ENCODE measurements around the gene MAP3K14.

DNA sequence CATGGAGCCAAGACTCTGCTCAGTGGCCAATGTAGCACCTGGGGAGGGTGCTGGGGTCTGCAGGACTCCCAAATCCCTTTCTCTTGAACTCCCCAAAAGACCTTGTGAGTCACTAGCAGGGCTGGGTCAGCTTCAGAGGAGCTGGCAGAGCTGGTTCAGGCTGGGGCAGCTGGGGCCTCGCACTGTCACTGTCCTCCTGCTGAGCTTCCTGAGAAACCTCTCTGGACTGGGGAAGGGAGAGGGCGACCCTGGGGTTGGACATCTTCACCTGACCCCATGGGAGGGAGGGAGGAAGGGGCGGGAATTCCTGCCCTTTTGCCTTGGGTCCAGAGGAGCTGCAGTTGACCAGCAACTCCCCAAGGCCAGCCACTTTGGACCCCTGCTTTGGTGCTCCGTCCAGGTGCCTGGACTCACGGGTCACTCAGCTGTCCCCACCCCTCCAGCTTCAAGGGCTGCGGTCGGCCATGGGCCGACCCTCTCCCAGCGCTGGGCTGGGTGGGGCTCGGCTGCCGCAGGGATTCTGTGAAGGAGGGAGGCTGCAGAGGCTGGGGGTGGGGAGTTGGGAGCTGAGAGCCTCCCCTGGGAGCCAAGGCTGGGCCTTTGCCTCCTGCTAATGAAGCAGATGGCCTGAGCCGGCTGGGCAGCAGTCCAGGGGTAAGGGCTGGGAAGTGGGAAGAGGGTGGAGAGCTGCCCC, 85.9 kb downstream of the MAP3K14 start:
- no peak for TF ChIP-seq POLR2AphosphoS5 (IDR thresholded peaks at IDR 0.05; ENCODE audit: borderline replicate concordance, low read depth, low read length)
- TF ChIP-seq EZH2 (IDR thresholded peaks at IDR 0.05): no peak

Measured in SK-N-MC (cell line).